Spleen (tissue), 11 donors: ENCODE measurements around the gene CNTLN. TPM values are rescaled to one million over a fixed set of nuclear protein-coding genes. Genes with fewer than 3 reads are reported as not detected.

Experiments
- DNase-seq: peaks from one replicate; pipeline ENCODE4 v3.0.0-alpha.2; 2020
- H3K27ac ChIP-seq, 8 donors: fragments of 200-600 bp; sonication (generic) in 7 of 8; 1 replicate in 4 of 8; 2 replicates in 4 of 8; pipeline versions ENCODE4 v1.5.0 to v1.8.0; 2016 to 2021; ENCODE audit warnings: inconsistent platforms in 4 of 8, mild to moderate bottlenecking in 4 of 8, moderate library complexity in 1 of 8
- H3K27me3 ChIP-seq, 7 donors: fragments of 200-600 bp; sonication (generic) in 6 of 7; replicated peaks in 1 of 7; 1 replicate in 4 of 7; 2 replicates in 3 of 7; pipeline versions ENCODE4 v1.5.0 to v1.8.0; 2016 to 2021; ENCODE audit warnings: inconsistent platforms in 3 of 7, mild to moderate bottlenecking in 1 of 7
- H3K36me3 ChIP-seq, 6 donors: fragments of 200-600 bp; sonication (generic) in 5 of 6; 1 replicate in 4 of 6; 2 replicates in 2 of 6; pipeline versions ENCODE4 v1.5.0 to v1.8.0; 2016 to 2021; ENCODE audit warnings: inconsistent platforms in 2 of 6
- H3K4me1 ChIP-seq, 6 donors: fragments of 200-600 bp; sonication (generic) in 5 of 6; 1 replicate in 3 of 6; 2 replicates in 3 of 6; pipeline versions ENCODE4 v1.5.0 to v1.8.0; 2016 to 2021; ENCODE audit warnings: inconsistent platforms in 3 of 6
- H3K4me3 ChIP-seq, 8 donors: fragments of 200-600 bp; sonication (generic) in 7 of 8; 1 replicate in 4 of 8; 2 replicates in 4 of 8; pipeline versions ENCODE4 v1.5.0 to v1.8.0; 2016 to 2021; ENCODE audit warnings: inconsistent platforms in 4 of 8, mild to moderate bottlenecking in 4 of 8, moderate library complexity in 2 of 8
- H3K9me3 ChIP-seq, 8 donors: fragments of 200-600 bp; sonication (generic) in 7 of 8; 1 replicate in 4 of 8; 2 replicates in 4 of 8; pipeline versions ENCODE4 v1.5.0 to v1.8.0; 2016 to 2021; ENCODE audit warnings: inconsistent platforms in 4 of 8
- CTCF ChIP-seq, 11 experiments: fragments of 200-600 bp in 7 of 11; fragments of 450-650 bp in 4 of 11; sonication (generic) in 4 of 11; IDR thresholded peaks in 8 of 11; conservative IDR thresholded peaks in 3 of 11; 1 replicate in 7 of 11; 2 replicates in 4 of 11; pipeline versions ENCODE4 v1.4.0 to v1.8.0; 2016 to 2021; ENCODE audit warnings: antibody characterized with exemption in 11 of 11, inconsistent platforms in 4 of 11, mild to moderate bottlenecking in 1 of 11
- POLR2A ChIP-seq, 3 donors: fragments of 450-650 bp; IDR thresholded peaks; one replicate each; pipeline ENCODE4 v1.5.1; 2017; ENCODE audit warnings: antibody characterized with exemption in 3 of 3, mild to moderate bottlenecking in 1 of 3
- POLR2AphosphoS5 ChIP-seq, 3 donors: sonication (generic); formaldehyde crosslinking; IDR thresholded peaks; one replicate each; pipeline ENCODE4 v1.5.1; 2017; ENCODE audit warnings: antibody characterized with exemption in 3 of 3
- WGBS, 5 donors: extraction: QIAGEN DNeasy Blood & Tissue Kit in 3 of 5; methylation state at CpG; one replicate each; pipeline versions ENCODE4 v1.1.5 to v1.1.7; 2013 to 2018; 5-methylcytosine and 5-hydroxymethylcytosine counted together
- intact Hi-C: fragments of 100-400 bp; cut with DNase I; formaldehyde crosslinking; loops from one replicate; pipeline ENCODE4 v1.15.0; 2023; ENCODE audit warnings: low total_unique reads
- polyA plus RNA-seq, 3 donors: library from polyadenylated mRNA; stranded (reverse); fragments of 200-250 nt; gene quantifications; one replicate each; pipeline ENCODE4 v1.2.1, GENCODE V29; 2013
- total RNA-seq, 7 donors: library from RNA; depleted of rRNA in 3 of 7; stranded (reverse); fragments of >200 nt in 3 of 7; fragmentation: NEBNext Ultra II Directional in 4 of 7; extraction: Animal tissue kit (Norgen Biotek cat#: 25700) in 4 of 7; gene quantifications; one replicate each; pipeline versions ENCODE4 v1.1.0 to v1.2.1, GENCODE V29; 2016 to 2021
- donor health status: healthy with polysubstance abuse.
- donor health status: DM: no; HTN: no; CAD: no; lungs with moderate emphysema.
- donor health status: DM: no; HTN: no; CAD: no.
- donor health status: Bipolar disorder and iron deficiency.
- donor health status: healthy.
- donor health status: DM: no; HTN: no; CAD: no.
- donor health status: DM: yes; HTN: yes; CAD: no.

Gene CNTLN
- total and polyA plus RNA-seq, 10 donors = 1.1 to 26.2 (median 9.8) TPM

GRCh38 chr9:17159469-17159868 is 24.6 kb downstream of the CNTLN start:
- Histone ChIP-seq H3K4me1 (no peaks in the 10 kb centered on the region), H3K4me3 (no peak overlapping the region), H3K27ac (no peak overlapping the region), H3K9me3 (peaks cover 0 to 8% (median 0%) of the 10 kb centered on the region in 8 donors), H3K36me3 (peaks cover 0 to 15% (median 0%) of the 10 kb centered on the region in 6 donors), H3K27me3 (no peaks in the 10 kb centered on the region)
- intact Hi-C loops = no loop called here
- 69 to 86% (median 74%) methylated on average over 4 of the region's 4 CpGs for WGBS, 5 donors
- TF ChIP-seq POLR2AphosphoS5 (IDR thresholded peaks at IDR 0.05) = no peak
- no peak for TF ChIP-seq POLR2A (IDR thresholded peaks at IDR 0.05)
- TF ChIP-seq CTCF (IDR thresholded peaks at IDR 0.05 in 8 of 11, conservative IDR thresholded peaks at IDR 0.05 in 3 of 11) = no peak
- no peak for DNase-seq

GRCh38 chr9:17160327-17160726 is 25.5 kb downstream of the CNTLN start:
- peaks cover 0 to 7% (median 0%) of the 10 kb centered on the region in 6 donors for H3K36me3 ChIP-seq
- no peaks in the 10 kb centered on the region for H3K27me3 ChIP-seq
- peaks cover 0 to 8% (median 0%) of the 10 kb centered on the region in 8 donors for H3K9me3 ChIP-seq
- DNase-seq = no peak
- H3K4me3 ChIP-seq = no peak overlapping the region
- no peaks in the 10 kb centered on the region for H3K4me1 ChIP-seq
- intact Hi-C loops = no loop called here
- TF ChIP-seq POLR2AphosphoS5 (IDR thresholded peaks at IDR 0.05) = no peak
- no peak for TF ChIP-seq POLR2A (IDR thresholded peaks at IDR 0.05)
- TF ChIP-seq CTCF (IDR thresholded peaks at IDR 0.05 in 8 of 11, conservative IDR thresholded peaks at IDR 0.05 in 3 of 11) = no peak
- H3K27ac ChIP-seq = no peak overlapping the region

- peak overlapping the region in 1 of 8 donors; percentile 24 for H3K27ac ChIP-seq
- no peaks in the 10 kb centered on the region for H3K27me3 ChIP-seq
- no peaks in the 10 kb centered on the region for H3K36me3 ChIP-seq
- H3K9me3 ChIP-seq = peaks cover 0 to 19% (median 18%) of the 10 kb centered on the region in 8 donors
- DNase-seq = no peak
- intact Hi-C loops = no loop called here
- H3K4me1 ChIP-seq = peaks cover 0 to 4% (median 0%) of the 10 kb centered on the region in 6 donors
- TF ChIP-seq CTCF (IDR thresholded peaks at IDR 0.05 in 8 of 11, conservative IDR thresholded peaks at IDR 0.05 in 3 of 11) = no peak
- TF ChIP-seq POLR2A (IDR thresholded peaks at IDR 0.05) = no peak
- TF ChIP-seq POLR2AphosphoS5 (IDR thresholded peaks at IDR 0.05) = no peak
- no peak overlapping the region for H3K4me3 ChIP-seq
These were observed 30.9 kb downstream of the CNTLN start for GRCh38 chr9:17165764-17166163.

- peaks cover 0 to 22% (median 18%) of the 10 kb centered on the region in 8 donors for H3K9me3 ChIP-seq
- no peak overlapping the region for H3K4me3 ChIP-seq
- no peaks in the 10 kb centered on the region for H3K27me3 ChIP-seq
- DNase-seq = no peak
- intact Hi-C loops = no loop called here
- H3K4me1 ChIP-seq = peaks cover 0 to 4% (median 0%) of the 10 kb centered on the region in 6 donors
- H3K36me3 ChIP-seq = no peaks in the 10 kb centered on the region
- H3K27ac ChIP-seq = peak overlapping the region in 1 of 8 donors; percentile 24
- TF ChIP-seq POLR2AphosphoS5 (IDR thresholded peaks at IDR 0.05) (no peak), CTCF (IDR thresholded peaks at IDR 0.05 in 8 of 11, conservative IDR thresholded peaks at IDR 0.05 in 3 of 11) (no peak), POLR2A (IDR thresholded peaks at IDR 0.05) (no peak)
These were observed 31.5 kb downstream of the CNTLN start for GRCh38 chr9:17166346-17166745.
